ENCODE measurements around the gene GIN1.
A peak's percentile ranks its signal among the peaks of the same experiment; 100 is the strongest.

- TF ChIP-seq POLR2A (IDR thresholded peaks at IDR 0.05), result no peak
- peak; percentile 64 to 85 (median 79) for TF ChIP-seq CTCF (IDR thresholded peaks at IDR 0.05)
- TF ChIP-seq POLR2AphosphoS5 (IDR thresholded peaks at IDR 0.05), result no peak
Measured at GRCh38 chr5:103139264-103139865, 19.4 kb upstream of the GIN1 start.
